KMS-11 (cell line): ENCODE measurements around the gene COL7A1.

Source experiments
- H2AFZ ChIP-seq: fragments of 200-600 bp; sonication (generic); 2 replicates; pipeline ENCODE4 v1.6.1; 2016; ENCODE audit warnings: antibody characterized with exemption, mixed run types, low read depth
- H3K27ac ChIP-seq: fragments of 200-600 bp; sonication (generic); 2 replicates; pipeline ENCODE4 v1.6.1; 2016; ENCODE audit warnings: mild to moderate bottlenecking, mixed run types
- H3K27me3 ChIP-seq: fragments of 200-600 bp; sonication (generic); 2 replicates; pipeline ENCODE4 v1.6.1; 2017; ENCODE audit warnings: mild to moderate bottlenecking, low read depth, mixed run types, moderate library complexity; ENCODE audit not compliant: insufficient read depth
- H3K36me3 ChIP-seq: fragments of 200-600 bp; sonication (generic); 2 replicates; pipeline ENCODE4 v1.6.1; 2017; ENCODE audit warnings: mild to moderate bottlenecking, mixed run types; ENCODE audit not compliant: insufficient read depth
- H3K4me1 ChIP-seq: fragments of 200-600 bp; sonication (generic); 2 replicates; pipeline ENCODE4 v1.6.1; 2016; ENCODE audit warnings: mild to moderate bottlenecking, low read depth, mixed run types; ENCODE audit not compliant: poor library complexity, severe bottlenecking
- H3K4me2 ChIP-seq: fragments of 200-600 bp; sonication (generic); 2 replicates; pipeline ENCODE4 v1.7.0; 2016; ENCODE audit warnings: mild to moderate bottlenecking, mixed run types
- H3K4me3 ChIP-seq: fragments of 200-600 bp; sonication (generic); IDR thresholded peaks from 2 replicates; pipeline ENCODE4 v1.6.1; 2017; ENCODE audit warnings: low read depth, low read length, mixed read lengths; ENCODE audit not compliant: insufficient read depth
- H3K79me2 ChIP-seq: fragments of 200-600 bp; sonication (generic); 2 replicates; pipeline ENCODE4 v1.6.1; 2016; ENCODE audit warnings: low read depth, mixed run types; ENCODE audit not compliant: insufficient read depth
- H3K9ac ChIP-seq: fragments of 200-600 bp; sonication (generic); 2 replicates; pipeline ENCODE4 v1.6.1; 2016; ENCODE audit warnings: mild to moderate bottlenecking, mixed run types
- H4K20me1 ChIP-seq: fragments of 200-600 bp; sonication (generic); 2 replicates; pipeline ENCODE4 v1.6.1; 2016; ENCODE audit warnings: mild to moderate bottlenecking, mixed run types; ENCODE audit not compliant: insufficient read depth
- CTCF ChIP-seq: fragments of 200-600 bp; sonication (generic); conservative IDR thresholded peaks from 2 replicates; pipeline ENCODE4 v1.6.1; 2017; ENCODE audit warnings: low read depth, mild to moderate bottlenecking, antibody characterized with exemption, low read length, moderate library complexity, mixed read lengths

Gene COL7A1

GRCh38 chr3:48567500-48567899 is 27.6 kb downstream of the COL7A1 start:
- TF ChIP-seq CTCF = no peak
- no peak overlapping the region for H3K27ac ChIP-seq
- H3K4me3 ChIP-seq = no peak overlapping the region
- no peaks in the 10 kb centered on the region for H4K20me1 ChIP-seq
- no peaks in the 10 kb centered on the region for H3K27me3 ChIP-seq
- no peak overlapping the region for H3K9ac ChIP-seq
- no peak overlapping the region for H2AFZ ChIP-seq
- H3K4me1 ChIP-seq = no peaks in the 10 kb centered on the region
- no peaks in the 10 kb centered on the region for H3K36me3 ChIP-seq
- H3K79me2 ChIP-seq = no peaks in the 10 kb centered on the region
- H3K4me2 ChIP-seq = no peak overlapping the region

- Histone ChIP-seq H3K4me2 (no peak overlapping the region), H3K27me3 (no peaks in the 10 kb centered on the region), H3K4me3 (no peak overlapping the region), H3K27ac (no peak overlapping the region), H2AFZ (no peak overlapping the region), H3K36me3 (no peaks in the 10 kb centered on the region), H3K4me1 (no peaks in the 10 kb centered on the region), H4K20me1 (no peaks in the 10 kb centered on the region), H3K9ac (no peak overlapping the region), H3K79me2 (no peaks in the 10 kb centered on the region)
- no peak for TF ChIP-seq CTCF
Observed at GRCh38 chr3:48567090-48567489, 28.0 kb downstream of the COL7A1 start.

GRCh38 chr3:48566401-48566760 is 28.7 kb downstream of the COL7A1 start:
- no peak overlapping the region for H3K27ac ChIP-seq

GRCh38 chr3:48565591-48566400 is 29.3 kb downstream of the COL7A1 start:
- H3K27ac ChIP-seq = no peak overlapping the region
- no peak overlapping the region for H3K9ac ChIP-seq
- no peaks in the 10 kb centered on the region for H3K27me3 ChIP-seq
- H3K4me1 ChIP-seq = no peaks in the 10 kb centered on the region
- H3K79me2 ChIP-seq = no peaks in the 10 kb centered on the region
- no peak overlapping the region for H2AFZ ChIP-seq
- no peaks in the 10 kb centered on the region for H4K20me1 ChIP-seq
- no peak overlapping the region for H3K4me3 ChIP-seq
- no peak for TF ChIP-seq CTCF
- H3K4me2 ChIP-seq = no peak overlapping the region
- H3K36me3 ChIP-seq = no peaks in the 10 kb centered on the region

More at GRCh38 chr3:48566401-48566760, 28.7 kb downstream of the COL7A1 start:
- H3K4me1 ChIP-seq = no peaks in the 10 kb centered on the region
- no peaks in the 10 kb centered on the region for H3K36me3 ChIP-seq
- H3K27me3 ChIP-seq = no peaks in the 10 kb centered on the region
- no peak for TF ChIP-seq CTCF
- H3K4me3 ChIP-seq = no peak overlapping the region
- no peak overlapping the region for H3K9ac ChIP-seq
- H2AFZ ChIP-seq = no peak overlapping the region
- no peaks in the 10 kb centered on the region for H3K79me2 ChIP-seq
- H3K4me2 ChIP-seq = no peak overlapping the region
- H4K20me1 ChIP-seq = no peaks in the 10 kb centered on the region
